GM12801 (cell line): ENCODE results near the gene GXYLT2.

ENCODE experiments used
- TF ChIP-seq, protein P1 (sequence below): IDR thresholded peaks from one replicate; pipeline ENCODE4 v1.5.1; 2011; ENCODE audit warnings: control low read depth; ENCODE audit not compliant: insufficient read length; ENCODE audit errors: extremely low read depth

Gene GXYLT2

DNA sequence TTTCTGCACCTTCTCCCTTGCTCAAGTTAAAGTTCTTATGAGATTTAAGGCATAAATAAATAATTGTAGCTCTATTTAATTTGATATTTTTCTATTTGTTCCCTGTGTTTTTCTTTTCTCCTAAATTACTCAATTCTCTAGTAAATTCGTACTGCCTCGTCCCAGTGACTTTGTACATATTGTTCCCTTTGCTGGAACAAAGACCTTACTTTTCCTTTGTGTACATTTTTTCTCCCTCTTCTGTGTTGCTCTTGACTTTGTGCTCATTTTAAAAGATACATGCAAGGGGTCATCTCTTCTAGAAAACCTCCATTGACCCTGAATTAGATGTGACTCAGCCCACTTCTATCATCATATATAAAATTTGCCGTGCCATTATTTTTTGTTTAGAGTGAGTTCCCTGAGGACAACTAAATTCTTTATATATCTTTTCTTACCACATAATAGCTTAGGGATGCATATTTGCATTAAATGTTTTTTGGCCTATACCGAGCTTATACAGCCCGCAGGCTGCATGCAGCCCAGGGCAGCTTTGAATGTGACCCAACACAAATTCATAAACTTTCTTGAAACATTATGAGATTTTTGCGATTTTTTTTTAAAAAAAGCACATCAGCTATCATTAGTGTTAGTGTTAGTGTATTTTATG, 138.4 kb downstream of the GXYLT2 start:
- TF ChIP-seq, protein P1, sequence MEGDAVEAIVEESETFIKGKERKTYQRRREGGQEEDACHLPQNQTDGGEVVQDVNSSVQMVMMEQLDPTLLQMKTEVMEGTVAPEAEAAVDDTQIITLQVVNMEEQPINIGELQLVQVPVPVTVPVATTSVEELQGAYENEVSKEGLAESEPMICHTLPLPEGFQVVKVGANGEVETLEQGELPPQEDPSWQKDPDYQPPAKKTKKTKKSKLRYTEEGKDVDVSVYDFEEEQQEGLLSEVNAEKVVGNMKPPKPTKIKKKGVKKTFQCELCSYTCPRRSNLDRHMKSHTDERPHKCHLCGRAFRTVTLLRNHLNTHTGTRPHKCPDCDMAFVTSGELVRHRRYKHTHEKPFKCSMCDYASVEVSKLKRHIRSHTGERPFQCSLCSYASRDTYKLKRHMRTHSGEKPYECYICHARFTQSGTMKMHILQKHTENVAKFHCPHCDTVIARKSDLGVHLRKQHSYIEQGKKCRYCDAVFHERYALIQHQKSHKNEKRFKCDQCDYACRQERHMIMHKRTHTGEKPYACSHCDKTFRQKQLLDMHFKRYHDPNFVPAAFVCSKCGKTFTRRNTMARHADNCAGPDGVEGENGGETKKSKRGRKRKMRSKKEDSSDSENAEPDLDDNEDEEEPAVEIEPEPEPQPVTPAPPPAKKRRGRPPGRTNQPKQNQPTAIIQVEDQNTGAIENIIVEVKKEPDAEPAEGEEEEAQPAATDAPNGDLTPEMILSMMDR, result no peak
